Urinary bladder (tissue), 4 donors: ENCODE data around the gene TCP11L2. TPM values are rescaled to one million over a fixed set of nuclear protein-coding genes. Genes with fewer than 3 reads are reported as not detected.

Source experiments
- DNase-seq: peaks from one replicate; pipeline ENCODE4 v3.0.0-alpha.2; 2015; ENCODE audit errors: extremely low spot score
- H3K27ac ChIP-seq: one replicate; pipeline ENCODE4 v1.5.1; 2013; ENCODE audit warnings: low read depth, mild to moderate bottlenecking, moderate library complexity
- H3K36me3 ChIP-seq: one replicate; pipeline ENCODE4 v1.6.1; 2013; ENCODE audit warnings: mild to moderate bottlenecking, moderate library complexity; ENCODE audit not compliant: insufficient read depth
- H3K4me1 ChIP-seq: one replicate; pipeline ENCODE4 v1.6.1; 2013; ENCODE audit warnings: mild to moderate bottlenecking, moderate library complexity; ENCODE audit not compliant: insufficient read depth
- H3K4me3 ChIP-seq: one replicate; pipeline ENCODE4 v1.5.1; 2013; ENCODE audit warnings: low read depth, low read length
- WGBS: extraction: QIAGEN DNeasy Blood & Tissue Kit; methylation state at CpG from one replicate; pipeline ENCODE4 v1.1.7; 2013; 5-methylcytosine and 5-hydroxymethylcytosine counted together
- polyA plus RNA-seq: library from polyadenylated mRNA; stranded (reverse); fragments of 200-250 nt; gene quantifications from one replicate; pipeline ENCODE4 v1.2.3, GENCODE V29; 2013
- total RNA-seq: library from RNA; depleted of rRNA; stranded (reverse); fragments of >200 nt; gene quantifications from one replicate; pipeline ENCODE4 v1.2.3, GENCODE V29; 2014
- donor health status: healthy with polysubstance abuse.
- donor health status: healthy.

Gene TCP11L2
- total and polyA plus RNA-seq, 2 donors: 10.2 to 66.8 TPM

GRCh38 chr12:106327309-106327869 lies 24.9 kb downstream of the TCP11L2 start:
- H3K27ac ChIP-seq: no peak overlapping the region
- peaks cover 12% of the 10 kb centered on the region for H3K36me3 ChIP-seq
- no peak overlapping the region for H3K4me3 ChIP-seq
- no peaks in the 10 kb centered on the region for H3K4me1 ChIP-seq
- no peak for DNase-seq
- 70% methylated on average over 2 of the region's 2 CpGs for WGBS

GRCh38 chr12:106328735-106329134 lies 26.2 kb downstream of the TCP11L2 start:
- peaks cover 12% of the 10 kb centered on the region for H3K36me3 ChIP-seq
- no peak overlapping the region for H3K27ac ChIP-seq
- no peaks in the 10 kb centered on the region for H3K4me1 ChIP-seq
- no peak for DNase-seq
- 92% methylated on average over 7 of the region's 7 CpGs for WGBS
- H3K4me3 ChIP-seq: no peak overlapping the region

GRCh38 chr12:106329231-106329982 lies 26.9 kb downstream of the TCP11L2 start:
- Histone ChIP-seq H3K36me3 (peaks cover 12% of the 10 kb centered on the region), H3K27ac (no peak overlapping the region), H3K4me1 (no peaks in the 10 kb centered on the region), H3K4me3 (no peak overlapping the region)
- 74% methylated on average over 12 of the region's 12 CpGs for WGBS
- DNase-seq: no peak

- DNase-seq: no peak
- Histone ChIP-seq H3K36me3 (peaks cover 5% of the 10 kb centered on the region), H3K27ac (no peak overlapping the region), H3K4me3 (no peak overlapping the region), H3K4me1 (no peaks in the 10 kb centered on the region)
- WGBS: 64% methylated on average over 2 of the region's 2 CpGs
These were observed 29.1 kb downstream of the TCP11L2 start for GRCh38 chr12:106331599-106331998.

- H3K4me3 ChIP-seq: no peak overlapping the region
- DNase-seq: no peak
- H3K27ac ChIP-seq: no peak overlapping the region
- H3K4me1 ChIP-seq: no peaks in the 10 kb centered on the region
- peaks cover 5% of the 10 kb centered on the region for H3K36me3 ChIP-seq
These were observed 30.0 kb downstream of the TCP11L2 start for GRCh38 chr12:106332536-106332935.

GRCh38 chr12:106333010-106333409 lies 30.5 kb downstream of the TCP11L2 start:
- H3K4me1 ChIP-seq: no peaks in the 10 kb centered on the region
- H3K36me3 ChIP-seq: peaks cover 5% of the 10 kb centered on the region
- H3K27ac ChIP-seq: no peak overlapping the region
- no peak for DNase-seq
- 93% methylated on average over 2 of the region's 2 CpGs for WGBS
- H3K4me3 ChIP-seq: no peak overlapping the region

GRCh38 chr12:106333756-106334155 lies 31.2 kb downstream of the TCP11L2 start:
- no peak overlapping the region for H3K27ac ChIP-seq
- H3K36me3 ChIP-seq: peaks cover 6% of the 10 kb centered on the region
- WGBS: 88% methylated on average over 2 of the region's 2 CpGs
- H3K4me1 ChIP-seq: no peaks in the 10 kb centered on the region
- no peak overlapping the region for H3K4me3 ChIP-seq
- no peak for DNase-seq

- no peak overlapping the region for H3K27ac ChIP-seq
- H3K4me3 ChIP-seq: no peak overlapping the region
- H3K36me3 ChIP-seq: peaks cover 2% of the 10 kb centered on the region
- WGBS: 59% methylated on average over 2 of the region's 2 CpGs
- H3K4me1 ChIP-seq: no peaks in the 10 kb centered on the region
- no peak for DNase-seq
These were observed 38.7 kb downstream of the TCP11L2 start for GRCh38 chr12:106341086-106341877.

GRCh38 chr12:106342397-106343213 lies 40.1 kb downstream of the TCP11L2 start:
- Histone ChIP-seq H3K36me3 (peaks cover 2% of the 10 kb centered on the region), H3K27ac (no peak overlapping the region), H3K4me1 (no peaks in the 10 kb centered on the region), H3K4me3 (no peak overlapping the region)
- peak; percentile 23 for DNase-seq
- WGBS: 22% methylated on average over 9 of the region's 9 CpGs

- Histone ChIP-seq H3K27ac (no peak overlapping the region), H3K4me1 (no peaks in the 10 kb centered on the region), H3K4me3 (no peak overlapping the region), H3K36me3 (peaks cover 2% of the 10 kb centered on the region)
- no peak for DNase-seq
- 54% methylated on average over 2 of the region's 2 CpGs for WGBS
These were observed 40.6 kb downstream of the TCP11L2 start for GRCh38 chr12:106343214-106343528.

- WGBS: 64% methylated on average over 5 of the region's 5 CpGs
- DNase-seq: no peak
These were observed 41.6 kb downstream of the TCP11L2 start for GRCh38 chr12:106344131-106344530.

GRCh38 chr12:106345746-106346145 lies 43.2 kb downstream of the TCP11L2 start:
- Histone ChIP-seq H3K4me3 (no peak overlapping the region), H3K4me1 (no peaks in the 10 kb centered on the region), H3K36me3 (no peaks in the 10 kb centered on the region), H3K27ac (no peak overlapping the region)
- WGBS: 68% methylated on average over 5 of the region's 5 CpGs
- DNase-seq: no peak

More at GRCh38 chr12:106344131-106344530, 41.6 kb downstream of the TCP11L2 start:
- H3K4me1 ChIP-seq: no peaks in the 10 kb centered on the region
- no peak overlapping the region for H3K27ac ChIP-seq
- no peaks in the 10 kb centered on the region for H3K36me3 ChIP-seq
- no peak overlapping the region for H3K4me3 ChIP-seq

GRCh38 chr12:106348411-106348810 lies 45.9 kb downstream of the TCP11L2 start:
- no peak for DNase-seq
- H3K4me1 ChIP-seq: no peaks in the 10 kb centered on the region
- WGBS: 55% methylated on average over 4 of the region's 4 CpGs
- no peak overlapping the region for H3K27ac ChIP-seq
- H3K36me3 ChIP-seq: no peaks in the 10 kb centered on the region
- no peak overlapping the region for H3K4me3 ChIP-seq
